HTR-8/SVneo (cell line): ENCODE measurements around the gene ZNF669.
"Not testable (repeated sequence)": the region's sequence is repeated elsewhere in the genome, so short reads cannot be mapped to it uniquely, and the experiment has no call there.

Experiments used
- DNase-seq: peaks from one replicate; pipeline ENCODE4 v3.0.0; 2011; ENCODE audit warnings: low spot score, mixed read lengths; ENCODE audit not compliant: insufficient read length
- FAIRE-seq: peaks from 2 replicates; lab custom pipeline; 2011; peaks lifted over from hg19 to GRCh38; lab: Jason Lieb, UNC

Gene ZNF669

GRCh38 chr1:247103859-247104591 lies at the start of gene ZNF669:
Gene ZNF669, minus strand, starts transcription at chr1:247104356. Its CDS starts 157 bp downstream, at chr1:247104199.
- FAIRE-seq (peak; percentile 16), DNase-seq (peak; percentile 93)

- FAIRE-seq (no peak), DNase-seq (no peak)
Observed at GRCh38 chr1:247147781-247148180, 43.6 kb upstream of the ZNF669 start.

GRCh38 chr1:247147120-247147519 lies 43.0 kb upstream of the ZNF669 start:
- not testable (repeated sequence) for DNase-seq, FAIRE-seq

- FAIRE-seq (no peak), DNase-seq (peak; percentile 18)
Observed at GRCh38 chr1:247146671-247147070, 42.5 kb upstream of the ZNF669 start.

GRCh38 chr1:247145279-247145678 lies 41.1 kb upstream of the ZNF669 start:
- DNase-seq (no peak), FAIRE-seq (no peak)

GRCh38 chr1:247139557-247139956 lies 35.4 kb upstream of the ZNF669 start:
- DNase-seq, FAIRE-seq: not testable (repeated sequence)

- FAIRE-seq = no peak
- DNase-seq = no peak
Observed at GRCh38 chr1:247131236-247131635, 27.1 kb upstream of the ZNF669 start.

- not testable (repeated sequence) for DNase-seq, FAIRE-seq
Observed at GRCh38 chr1:247127519-247128282, 23.5 kb upstream of the ZNF669 start.

- FAIRE-seq, DNase-seq: not testable (repeated sequence)
Observed at GRCh38 chr1:247126601-247127000, 22.4 kb upstream of the ZNF669 start.

- DNase-seq = not testable (repeated sequence)
- peak; percentile 85 for FAIRE-seq
Observed at GRCh38 chr1:247126166-247126565, 22.0 kb upstream of the ZNF669 start.

GRCh38 chr1:247121382-247121781 lies 17.2 kb upstream of the ZNF669 start:
- FAIRE-seq = no peak

GRCh38 chr1:247120408-247120668 lies 16.2 kb upstream of the ZNF669 start:
- not testable (repeated sequence) for FAIRE-seq, DNase-seq

More at GRCh38 chr1:247121382-247121781, 17.2 kb upstream of the ZNF669 start:
- DNase-seq = no peak

- FAIRE-seq (no peak), DNase-seq (no peak)
Observed at GRCh38 chr1:247119600-247120407, 15.6 kb upstream of the ZNF669 start.

GRCh38 chr1:247118946-247119446 lies 14.8 kb upstream of the ZNF669 start:
- FAIRE-seq = no peak
- DNase-seq = peak; percentile 60

- FAIRE-seq (no peak), DNase-seq (no peak)
Observed at GRCh38 chr1:247115545-247115944, 11.4 kb upstream of the ZNF669 start.

- no peak for FAIRE-seq
- DNase-seq = no peak
Observed at GRCh38 chr1:247115141-247115510, 11.0 kb upstream of the ZNF669 start.

- no peak for FAIRE-seq
- no peak for DNase-seq
Observed at GRCh38 chr1:247114351-247115140, 10.4 kb upstream of the ZNF669 start.

- no peak for FAIRE-seq
- DNase-seq = no peak
Observed at GRCh38 chr1:247113733-247114271, 9.6 kb upstream of the ZNF669 start.

GRCh38 chr1:247113094-247113497 lies 8.9 kb upstream of the ZNF669 start:
- FAIRE-seq (peak; percentile 80), DNase-seq (peak; percentile 67)

GRCh38 chr1:247112479-247112781 lies 8.3 kb upstream of the ZNF669 start:
- no peak for DNase-seq
- FAIRE-seq = no peak
